ENCODE results near the gene GASK1A. TPM values are rescaled to one million over a fixed set of nuclear protein-coding genes. Genes with fewer than 3 reads are reported as not detected.
A peak's percentile ranks its signal among the peaks of the same experiment; 100 is the strongest.

GASK1A gene
- total and polyA plus RNA-seq, 2 of the 8 experiments (the other 6 are each of a cell fraction or from before 2014, with no cell fraction given), result 4.7 to 7.9 TPM

DNA sequence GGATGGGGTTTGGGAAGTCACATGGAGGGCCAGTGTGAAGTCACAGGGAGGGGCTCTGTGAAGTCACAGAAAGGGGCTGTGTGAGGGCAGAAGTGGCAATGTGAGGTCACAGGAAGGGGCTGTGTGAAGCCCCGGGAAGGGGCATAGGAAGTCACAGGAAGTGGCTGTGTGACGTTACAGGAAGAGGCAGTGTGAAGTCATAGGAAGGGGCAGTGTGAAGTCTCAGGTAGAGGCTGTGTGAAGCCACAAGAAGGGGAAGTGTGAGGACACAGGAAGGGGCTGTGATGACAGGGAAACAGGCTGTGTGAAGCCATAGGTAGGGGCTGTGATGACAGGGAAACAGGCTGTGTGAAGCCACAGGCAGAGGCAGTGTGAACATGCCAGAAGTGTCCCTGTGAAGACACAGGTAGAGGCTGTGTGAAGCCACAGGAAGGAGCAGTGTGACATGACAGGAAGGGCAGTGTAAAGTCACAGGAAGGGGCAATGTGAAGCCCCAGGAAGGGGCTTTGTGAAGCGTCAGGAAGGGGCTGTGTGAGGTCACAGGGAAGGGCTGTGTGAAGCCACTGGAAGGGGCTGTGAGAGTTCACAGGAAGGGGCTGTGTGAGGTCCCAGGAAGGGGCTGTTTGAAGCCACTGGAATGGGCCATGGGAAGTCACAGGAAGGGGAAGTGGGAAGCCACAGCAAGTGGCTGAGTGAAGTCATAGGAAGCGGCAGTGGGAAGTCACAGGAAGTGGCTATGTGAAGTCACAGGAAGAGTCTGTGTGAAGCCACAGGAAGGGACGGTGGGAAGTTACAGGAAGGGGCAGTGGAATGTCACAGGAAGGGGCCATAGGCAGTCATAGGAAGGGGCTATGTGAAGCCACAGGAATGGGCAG, 37.1 kb downstream of the GASK1A start:
- Histone ChIP-seq H3K79me2 (ENCODE audit: control insufficient read depth in 1 of 2, insufficient read depth in 2 of 2, low read length in 2 of 2) (no peaks in the 10 kb centered on the region), H2AK5ac (ENCODE audit: low read depth, low read length) (peak overlapping the region; percentile 83; the same call in 1 of the 2 replicates), H3K36me3 (ENCODE audit: control insufficient read depth in 2 of 4, insufficient read depth in 4 of 4, low read length in 3 of 4) (no peaks in the 10 kb centered on the region; a peak in 1 of 8 replicates), H3K9ac (replicated peaks in 1 of 4; ENCODE audit: extremely low read depth in 1 of 4, low read depth in 3 of 4, low read length in 3 of 4) (no peak overlapping the region), H3K4me1 (replicated peaks in 1 of 4; ENCODE audit: control insufficient read depth in 3 of 4, insufficient read depth in 4 of 4, low read length in 3 of 4) (no peaks in the 10 kb centered on the region; a peak in 1 of 7 replicates), H2BK5ac (ENCODE audit: low read depth, low read length) (no peak overlapping the region; the same call in 1 of the 2 replicates), H3K9me3 (ENCODE audit: insufficient read depth in 2 of 2, low read depth in 1 of 2, low read length in 1 of 2) (peaks cover 6 to 15% of the 10 kb centered on the region in 2 experiments; a peak in 2 of 4 replicates), H4K8ac (ENCODE audit: extremely low read depth, insufficient read depth, low read length) (no peak overlapping the region), H3K14ac (ENCODE audit: insufficient read length) (no peak overlapping the region), H3K27me3 (replicated peaks in 1 of 4; ENCODE audit: control insufficient read depth in 3 of 4, extremely low read depth in 1 of 4, insufficient read depth in 3 of 4, low read length in 3 of 4) (no peaks in the 10 kb centered on the region), H4K5ac (ENCODE audit: insufficient read length, low read depth, low read length) (no peak overlapping the region), H2BK20ac (ENCODE audit: low read length) (no peak overlapping the region), H2BK120ac (replicated peaks; ENCODE audit: low read depth, low read length) (no peak overlapping the region), H2AFZ (ENCODE audit: low read length) (no peak overlapping the region), H3K4me3 (ENCODE audit: extremely low read depth in 1 of 4, insufficient read depth in 2 of 4, low read depth in 3 of 4, low read length in 4 of 4) (no peak overlapping the region), H4K20me1 (replicated peaks in 1 of 2; ENCODE audit: control insufficient read depth in 1 of 2, insufficient read depth in 2 of 2, low read length in 2 of 2) (peaks cover 0 to 2% of the 10 kb centered on the region in 2 experiments), H2BK12ac (ENCODE audit: low read depth, low read length) (no peak overlapping the region), H4K91ac (replicated peaks; ENCODE audit: insufficient read length, low read length) (no peak overlapping the region), H3K23me2 (ENCODE audit: low read depth, low read length) (0 out of 2 replicates have a peak, but pooled peaks cover 2% of the 10 kb centered on the region), H3K23ac (ENCODE audit: insufficient read length) (no peak overlapping the region), H3K27ac (ENCODE audit: low read depth, low read length) (no peak overlapping the region), H2BK15ac (ENCODE audit: low read length) (no peak overlapping the region), H3K4me2 (ENCODE audit: insufficient read depth in 1 of 2, low read depth in 2 of 2, low read length in 2 of 2) (no peak overlapping the region), H3K4ac (replicated peaks; ENCODE audit: insufficient read length, low read depth, low read length) (no peak overlapping the region), H3K56ac (replicated peaks; ENCODE audit: insufficient read length, low read depth, low read length) (no peak overlapping the region), H3K79me1 (ENCODE audit: low read depth, low read length) (0 out of 2 replicates have a peak, but pooled peaks cover 3% of the 10 kb centered on the region), H3K18ac (ENCODE audit: extremely low read depth, low read length) (no peak overlapping the region)
- FAIRE-seq (no peak), DNase-seq (ENCODE audit: low read depth in 1 of 2, low spot score in 2 of 2) (no peak)
- ChIA-PET POLR2A (ENCODE audit: partially characterized antibody) (no interaction called here), CTCF (ENCODE audit: partially characterized antibody) (no interaction called here)
- TF ChIP-seq TCF12 (IDR thresholded peaks at IDR 0.05; ENCODE audit: low read depth, low read length) (no peak), CTBP2 (IDR thresholded peaks at IDR 0.05; ENCODE audit: borderline replicate concordance, insufficient read depth, insufficient read length, low read length) (no peak), HDAC6 (IDR thresholded peaks at IDR 0.05; ENCODE audit: low read depth, low read length) (no peak), ASH2L (IDR thresholded peaks at IDR 0.05; ENCODE audit: low read length) (no peak), EZH2 (IDR thresholded peaks at IDR 0.05; ENCODE audit: low read depth, low read length, severe bottlenecking) (no peak), CREB1 (IDR thresholded peaks at IDR 0.05) (no peak)
- 90% methylated on average over 5 of the region's 5 CpGs; no CpG with 5 or more reads in 1 of the 2 experiments for WGBS, 2 experiments (ENCODE audit: extremely low coverage in 1 of 2, insufficient coverage in 1 of 2, insufficient read length in 1 of 2, insufficient replicate concordance in 2 of 2, low coverage in 1 of 2, low lambda C conversion rate in 2 of 2, missing lambda C conversion rate in 1 of 2)
